PC-3 (cell line): ENCODE measurements around the gene ESR2.

Source experiments
- CTCF ChIP-seq: fragments of 300-600 bp; sonication (generic); conservative IDR thresholded peaks from 2 replicates; pipeline ENCODE4 v1.5.1; 2017; ENCODE audit warnings: antibody characterized with exemption, low read depth, mild to moderate bottlenecking, low read length
- EZH2 ChIP-seq: fragments of 300-600 bp; sonication (generic); IDR thresholded peaks from one replicate; pipeline ENCODE4 v1.6.1; 2017; ENCODE audit warnings: antibody characterized with exemption, mild to moderate bottlenecking, low read length; ENCODE audit not compliant: unreplicated experiment

- no peak for TF ChIP-seq CTCF
- no peak for TF ChIP-seq EZH2
These were observed 170.8 kb downstream of the ESR2 start for GRCh38 chr14:64123241-64123822.
